Common myeloid progenitor, CD34-positive (primary cell): Measurements from ENCODE around the gene CDC25A.

ENCODE experiments used
- CTCF ChIA-PET: fragments of 350-600 bp; sonication (Branson Sonifier 250); formaldehyde crosslinking; loops from one replicate; lab custom pipeline; 2021; ENCODE audit warnings: antibody characterized with exemption; lab: Charles Lee
- POLR2A ChIA-PET: fragments of 350-600 bp; sonication (Branson Sonifier 250); formaldehyde crosslinking; loops from one replicate; lab custom pipeline; 2021; ENCODE audit warnings: antibody characterized with exemption; lab: Charles Lee
- DNase-seq, 3 donors: peaks; one replicate each; pipeline versions ENCODE4 v3.0.0 to v3.0.0-alpha.2; 2013
- H3K27ac ChIP-seq, 2 experiments: 1 replicate in 1 of 2; 2 replicates in 1 of 2; pipeline ENCODE4 v1.7.0; 2013; ENCODE audit warnings: inconsistent platforms in 2 of 2, low read length in 2 of 2, mild to moderate bottlenecking in 2 of 2, low read depth in 1 of 2, moderate library complexity in 1 of 2; ENCODE audit not compliant: severe bottlenecking in 2 of 2, insufficient read depth in 1 of 2, poor library complexity in 1 of 2
- H3K27me3 ChIP-seq, 5 experiments: replicated peaks in 2 of 5; 1 replicate in 3 of 5; 2 replicates in 2 of 5; pipeline versions ENCODE4 v1.6.1 to v1.7.0; 2013; ENCODE audit warnings: low read length in 4 of 5, mild to moderate bottlenecking in 2 of 5, moderate library complexity in 2 of 5, inconsistent platforms in 1 of 5; ENCODE audit not compliant: insufficient read depth in 5 of 5, control insufficient read depth in 4 of 5
- H3K36me3 ChIP-seq, 4 experiments: 1 replicate in 2 of 4; 2 replicates in 2 of 4; pipeline versions ENCODE4 v1.6.1 to v1.7.0; 2013; ENCODE audit warnings: low read length in 3 of 4, control low read depth in 1 of 4, mild to moderate bottlenecking in 1 of 4; ENCODE audit not compliant: control insufficient read depth in 4 of 4, insufficient read depth in 4 of 4
- H3K4me1 ChIP-seq, 4 experiments: 1 replicate in 3 of 4; 2 replicates in 1 of 4; pipeline versions ENCODE4 v1.6.1 to v1.7.1; 2013; ENCODE audit warnings: low read length in 3 of 4, mild to moderate bottlenecking in 3 of 4, control low read depth in 1 of 4, inconsistent platforms in 1 of 4, moderate library complexity in 1 of 4; ENCODE audit not compliant: control insufficient read depth in 4 of 4, insufficient read depth in 4 of 4; ENCODE audit errors: control extremely low read depth in 1 of 4
- H3K4me3 ChIP-seq, 7 experiments: 1 replicate in 4 of 7; 2 replicates in 3 of 7; pipeline versions ENCODE4 v1.5.1 to v1.7.0; 2013; ENCODE audit warnings: mild to moderate bottlenecking in 7 of 7, low read length in 6 of 7, moderate library complexity in 6 of 7, inconsistent platforms in 2 of 7, low read depth in 2 of 7, control low read depth in 1 of 7; ENCODE audit not compliant: insufficient read depth in 4 of 7, control insufficient read depth in 1 of 7; ENCODE audit errors: extremely low read depth in 1 of 7
- H3K9me3 ChIP-seq, 5 experiments: 1 replicate in 4 of 5; 2 replicates in 1 of 5; pipeline versions ENCODE4 v1.6.1 to v1.7.1; 2013; ENCODE audit warnings: low read length in 4 of 5, mild to moderate bottlenecking in 2 of 5, inconsistent platforms in 1 of 5, low read depth in 1 of 5, moderate library complexity in 1 of 5; ENCODE audit not compliant: control insufficient read depth in 4 of 5, insufficient read depth in 2 of 5; ENCODE audit errors: control extremely low read depth in 1 of 5
- WGBS: methylation state at CpG from one replicate; pipeline ENCODE4 v1.1.5; 2013; ENCODE audit not compliant: insufficient coverage; 5-methylcytosine and 5-hydroxymethylcytosine counted together

CDC25A gene

GRCh38 chr3:48180021-48180420 lies 8.2 kb downstream of the CDC25A start:
- POLR2A ChIA-PET = no interaction called here
- Histone ChIP-seq H3K4me3 (no peak overlapping the region), H3K36me3 (peaks cover 21 to 92% (median 59%) of the 10 kb centered on the region in 4 experiments), H3K27ac (no peak overlapping the region), H3K4me1 (no peaks in the 10 kb centered on the region), H3K9me3 (no peaks in the 10 kb centered on the region), H3K27me3 (no peaks in the 10 kb centered on the region)
- CTCF ChIA-PET = interaction anchor here (0.7 kb wide), 1 partner anchor 8 kb away, joined by 3 read pairs; no protein-coding TSS in a partner anchor
- DNase-seq = no peak
- WGBS = 100% methylated on average over 1 of the region's 5 CpGs

GRCh38 chr3:48178072-48178471 lies 10.1 kb downstream of the CDC25A start:
- WGBS = 90% methylated on average over 2 of the region's 2 CpGs
- CTCF ChIA-PET = interaction anchor here (0.7 to 1.2 kb wide), 2 partner anchors 27 to 108 kb away, joined by 3 read pairs; no protein-coding TSS in a partner anchor
- POLR2A ChIA-PET = no interaction called here
- H3K4me1 ChIP-seq = no peaks in the 10 kb centered on the region
- DNase-seq = no peak
- H3K27me3 ChIP-seq = no peaks in the 10 kb centered on the region
- H3K9me3 ChIP-seq = no peaks in the 10 kb centered on the region
- H3K36me3 ChIP-seq = peaks cover 21 to 93% (median 69%) of the 10 kb centered on the region in 4 experiments
- H3K27ac ChIP-seq = no peak overlapping the region
- H3K4me3 ChIP-seq = no peak overlapping the region

GRCh38 chr3:48157950-48158376 lies 30.3 kb downstream of the CDC25A start:
- peak; percentile 67 to 82 (median 74) for DNase-seq
- 74% methylated on average over 4 of the region's 5 CpGs for WGBS
- peaks cover 0 to 51% (median 29%) of the 10 kb centered on the region in 4 experiments for H3K36me3 ChIP-seq

GRCh38 chr3:48157202-48157840 lies 30.9 kb downstream of the CDC25A start:
- ChIA-PET POLR2A (no interaction called here), CTCF (interaction anchor here (0.6 to 4.3 kb wide), 11 partner anchors 15 to 418 kb away, joined by 3 to 18 read pairs (median 4); no protein-coding TSS in a partner anchor)
- DNase-seq = no peak
- Histone ChIP-seq H3K4me3 (no peak overlapping the region), H3K4me1 (no peaks in the 10 kb centered on the region), H3K27ac (no peak overlapping the region), H3K9me3 (no peaks in the 10 kb centered on the region), H3K36me3 (peaks cover 0 to 49% (median 28%) of the 10 kb centered on the region in 4 experiments), H3K27me3 (no peaks in the 10 kb centered on the region)
- 94% methylated on average over 2 of the region's 5 CpGs for WGBS

More at GRCh38 chr3:48157950-48158376, 30.3 kb downstream of the CDC25A start:
- CTCF ChIA-PET = interaction anchor here (0.6 to 4.3 kb wide), 12 partner anchors 16 to 637 kb away, joined by 3 to 18 read pairs (median 4); no protein-coding TSS in a partner anchor
- POLR2A ChIA-PET = no interaction called here
- H3K27me3 ChIP-seq = no peaks in the 10 kb centered on the region
- H3K27ac ChIP-seq = no peak overlapping the region
- H3K4me3 ChIP-seq = no peak overlapping the region
- H3K4me1 ChIP-seq = no peaks in the 10 kb centered on the region
- H3K9me3 ChIP-seq = no peaks in the 10 kb centered on the region

DNA sequence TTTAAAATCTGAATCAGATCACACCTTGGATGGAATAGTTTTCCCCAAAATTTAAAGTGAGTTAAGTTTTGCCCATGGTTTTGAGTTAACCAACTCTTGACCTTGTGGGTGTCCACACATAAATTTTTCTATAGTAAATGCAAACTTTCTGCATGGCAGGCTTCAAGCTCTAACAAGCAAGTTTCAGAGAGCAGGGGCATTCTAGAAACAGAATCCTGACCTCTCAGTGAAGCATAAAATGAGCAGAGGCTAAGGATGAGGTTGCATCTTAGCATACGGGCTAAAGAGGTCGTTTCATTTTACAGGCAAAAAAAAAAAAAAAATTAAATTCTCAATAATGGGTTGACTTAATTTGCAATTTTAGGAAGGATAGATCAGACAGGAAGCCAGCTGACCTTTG lies 32.1 kb downstream of the CDC25A start:
- ChIA-PET POLR2A (interaction anchor here (0.6 to 0.7 kb wide), 2 partner anchors 85 to 230 kb away, joined by 3 to 5 read pairs; no protein-coding TSS in a partner anchor), CTCF (interaction anchor here (0.5 to 4.3 kb wide), 3 partner anchors 27 to 406 kb away, joined by 3 to 18 read pairs (median 5); no protein-coding TSS in a partner anchor)
- H3K4me3 ChIP-seq = no peak overlapping the region
- peaks cover 0 to 38% (median 19%) of the 10 kb centered on the region in 4 experiments for H3K36me3 ChIP-seq
- no CpG with 5 or more reads among the region's 2 CpGs for WGBS
- H3K4me1 ChIP-seq = no peaks in the 10 kb centered on the region
- H3K27me3 ChIP-seq = no peaks in the 10 kb centered on the region
- no peak for DNase-seq
- no peaks in the 10 kb centered on the region for H3K9me3 ChIP-seq
- H3K27ac ChIP-seq = no peak overlapping the region

DNA sequence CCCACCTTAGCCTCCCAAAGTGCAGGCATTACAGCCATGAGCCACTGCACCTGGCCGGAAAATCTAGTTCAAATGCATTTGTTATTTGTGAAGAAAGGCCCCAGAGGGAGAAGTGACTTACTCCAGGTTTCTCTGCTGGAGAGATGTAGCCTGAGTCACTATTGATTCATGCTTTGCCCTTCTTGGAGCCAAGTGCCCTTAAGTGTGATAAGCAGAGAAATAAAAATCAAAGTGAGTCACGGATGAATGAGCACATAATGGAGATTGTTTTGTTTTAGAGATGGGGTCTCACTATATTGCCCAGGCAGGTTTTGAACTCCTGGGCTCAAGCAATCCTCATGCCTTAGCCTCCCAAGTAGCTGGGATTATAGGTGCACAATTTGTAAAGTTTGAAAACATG lies 33.1 kb downstream of the CDC25A start:
- ChIA-PET POLR2A (no interaction called here), CTCF (interaction anchor here (1.3 kb wide), 1 partner anchor 28 kb away, joined by 3 read pairs; no protein-coding TSS in a partner anchor)
- Histone ChIP-seq H3K4me3 (no peak overlapping the region), H3K27me3 (no peaks in the 10 kb centered on the region), H3K9me3 (no peaks in the 10 kb centered on the region), H3K36me3 (peaks cover 0 to 30% (median 15%) of the 10 kb centered on the region in 4 experiments), H3K27ac (no peak overlapping the region), H3K4me1 (no peaks in the 10 kb centered on the region)
- 100% methylated on average over 2 of the region's 2 CpGs for WGBS
- DNase-seq = no peak
